Sigmoid colon (tissue), 7 donors: Measurements from ENCODE around the gene GRM1. TPM values are rescaled to one million over a fixed set of nuclear protein-coding genes. Genes with fewer than 3 reads are reported as not detected.

Experiments used
- DNase-seq: peaks from one replicate; pipeline ENCODE4 v3.0.0-alpha.2; 2019
- H3K27ac ChIP-seq, 4 donors: fragments of 200-600 bp; sonication (generic); one replicate each; pipeline ENCODE4 v1.5.1; 2016 to 2019; ENCODE audit warnings: mild to moderate bottlenecking in 1 of 4
- H3K27me3 ChIP-seq, 3 donors: fragments of 200-600 bp; sonication (generic); one replicate each; pipeline ENCODE4 v1.5.1; 2019; ENCODE audit warnings: mild to moderate bottlenecking in 1 of 3
- H3K36me3 ChIP-seq, 4 donors: fragments of 200-600 bp; sonication (generic); one replicate each; pipeline ENCODE4 v1.5.1; 2016 to 2019
- H3K4me1 ChIP-seq, 4 donors: fragments of 200-600 bp; sonication (generic); one replicate each; pipeline ENCODE4 v1.5.1; 2017 to 2019
- H3K4me3 ChIP-seq, 4 donors: fragments of 200-600 bp; sonication (generic); one replicate each; pipeline ENCODE4 v1.5.1; 2017 to 2019; ENCODE audit warnings: mild to moderate bottlenecking in 2 of 4, moderate library complexity in 1 of 4
- H3K9me3 ChIP-seq, 4 donors: fragments of 200-600 bp in 3 of 4; sonication (generic) in 3 of 4; one replicate each; pipeline versions ENCODE4 v1.5.1 to v1.6.1; 2013 to 2019
- EP300 ChIP-seq, 4 donors: sonication (generic); formaldehyde crosslinking; IDR thresholded peaks; one replicate each; pipeline ENCODE4 v1.6.1; 2017; ENCODE audit warnings: antibody characterized with exemption in 4 of 4
- POLR2A ChIP-seq, 2 donors: fragments of 450-650 bp; IDR thresholded peaks; one replicate each; pipeline ENCODE4 v1.6.1; 2016; ENCODE audit warnings: antibody characterized with exemption in 2 of 2, mild to moderate bottlenecking in 2 of 2, moderate library complexity in 2 of 2
- POLR2AphosphoS5 ChIP-seq, 4 donors: sonication (generic); formaldehyde crosslinking; IDR thresholded peaks; one replicate each; pipeline ENCODE4 v1.6.1; 2017; ENCODE audit warnings: antibody characterized with exemption in 4 of 4
- WGBS, 2 donors: extraction: QIAGEN DNeasy Blood & Tissue Kit; methylation state at CpG; one replicate each; pipeline ENCODE4 v1.1.7; 2013; 5-methylcytosine and 5-hydroxymethylcytosine counted together
- intact Hi-C: fragments of 100-400 bp; cut with DNase I; formaldehyde crosslinking; loops from one replicate; pipeline ENCODE4 v1.15.1; 2023
- polyA plus RNA-seq, 3 donors: library from polyadenylated mRNA; stranded (reverse); fragments of 200-250 nt; gene quantifications; one replicate each; pipeline ENCODE4 v1.2.3, GENCODE V29; 2013
- total RNA-seq, 4 donors: library from RNA; depleted of rRNA; stranded (reverse); fragments of >200 nt; gene quantifications; one replicate each; pipeline ENCODE4 v1.1.0, GENCODE V29; 2016
- TF ChIP-seq, protein P1 (sequence below), 4 experiments: fragments of 450-650 bp in 3 of 4; fragments of 200-600 bp in 1 of 4; IDR thresholded peaks; one replicate each; pipeline ENCODE4 v1.5.1; 2016 to 2019; ENCODE audit warnings: antibody characterized with exemption in 4 of 4, mild to moderate bottlenecking in 3 of 4, moderate library complexity in 2 of 4
- donor health status: healthy with polysubstance abuse.
- donor health status: Bipolar disorder and iron deficiency.
- donor health status: healthy.

Gene GRM1
- total and polyA plus RNA-seq, 7 donors, result under 0.01 to 0.36 (median 0.03) TPM; not detected in 4

DNA sequence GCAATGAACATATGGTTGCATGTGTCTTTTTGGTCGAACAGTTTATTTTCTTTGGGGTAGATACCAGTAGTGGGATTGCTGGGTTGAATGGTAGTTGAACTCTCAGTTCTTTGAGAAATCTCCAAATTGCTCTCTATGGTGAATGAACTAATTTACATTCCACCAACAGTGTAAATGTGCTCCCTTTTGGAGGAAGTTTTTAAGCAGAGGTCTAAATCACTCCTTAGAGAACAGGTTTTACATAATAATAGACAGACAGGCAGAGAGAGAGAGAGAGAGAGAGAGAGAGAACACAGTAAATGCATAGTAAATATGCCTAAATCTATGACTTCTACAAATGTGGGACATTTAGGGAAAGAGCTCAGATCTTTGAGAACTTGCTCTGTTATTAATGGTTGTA, 37.6 kb downstream of the GRM1 start:
- TF ChIP-seq POLR2AphosphoS5 (IDR thresholded peaks at IDR 0.05) (no peak), POLR2A (IDR thresholded peaks at IDR 0.05) (no peak), EP300 (IDR thresholded peaks at IDR 0.05) (no peak)
- TF ChIP-seq, protein P1, sequence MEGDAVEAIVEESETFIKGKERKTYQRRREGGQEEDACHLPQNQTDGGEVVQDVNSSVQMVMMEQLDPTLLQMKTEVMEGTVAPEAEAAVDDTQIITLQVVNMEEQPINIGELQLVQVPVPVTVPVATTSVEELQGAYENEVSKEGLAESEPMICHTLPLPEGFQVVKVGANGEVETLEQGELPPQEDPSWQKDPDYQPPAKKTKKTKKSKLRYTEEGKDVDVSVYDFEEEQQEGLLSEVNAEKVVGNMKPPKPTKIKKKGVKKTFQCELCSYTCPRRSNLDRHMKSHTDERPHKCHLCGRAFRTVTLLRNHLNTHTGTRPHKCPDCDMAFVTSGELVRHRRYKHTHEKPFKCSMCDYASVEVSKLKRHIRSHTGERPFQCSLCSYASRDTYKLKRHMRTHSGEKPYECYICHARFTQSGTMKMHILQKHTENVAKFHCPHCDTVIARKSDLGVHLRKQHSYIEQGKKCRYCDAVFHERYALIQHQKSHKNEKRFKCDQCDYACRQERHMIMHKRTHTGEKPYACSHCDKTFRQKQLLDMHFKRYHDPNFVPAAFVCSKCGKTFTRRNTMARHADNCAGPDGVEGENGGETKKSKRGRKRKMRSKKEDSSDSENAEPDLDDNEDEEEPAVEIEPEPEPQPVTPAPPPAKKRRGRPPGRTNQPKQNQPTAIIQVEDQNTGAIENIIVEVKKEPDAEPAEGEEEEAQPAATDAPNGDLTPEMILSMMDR (IDR thresholded peaks at IDR 0.05), result no peak
- no peak for DNase-seq
- H3K27ac ChIP-seq, result no peak overlapping the region
- no peaks in the 10 kb centered on the region for H3K27me3 ChIP-seq
- no peaks in the 10 kb centered on the region for H3K4me1 ChIP-seq
- WGBS, 2 donors, result 83 to 85% methylated on average over 1 of the region's 1 CpG
- no peaks in the 10 kb centered on the region for H3K9me3 ChIP-seq
- intact Hi-C loops, result no loop called here
- no peak overlapping the region for H3K4me3 ChIP-seq
- no peaks in the 10 kb centered on the region for H3K36me3 ChIP-seq

GRCh38 chr6:146071781-146072180, 42.9 kb downstream of the GRM1 start:
- 77 to 80% methylated on average over 2 of the region's 2 CpGs for WGBS, 2 donors
- no peaks in the 10 kb centered on the region for H3K27me3 ChIP-seq
- no peak overlapping the region for H3K27ac ChIP-seq
- no peaks in the 10 kb centered on the region for H3K36me3 ChIP-seq
- H3K4me1 ChIP-seq, result no peaks in the 10 kb centered on the region
- no peak for DNase-seq
- TF ChIP-seq, protein P1 (IDR thresholded peaks at IDR 0.05), result no peak
- TF ChIP-seq POLR2A (IDR thresholded peaks at IDR 0.05) (no peak), EP300 (IDR thresholded peaks at IDR 0.05) (no peak), POLR2AphosphoS5 (IDR thresholded peaks at IDR 0.05) (no peak)
- H3K9me3 ChIP-seq, result no peaks in the 10 kb centered on the region
- no peak overlapping the region for H3K4me3 ChIP-seq
- intact Hi-C loops, result no loop called here

DNA sequence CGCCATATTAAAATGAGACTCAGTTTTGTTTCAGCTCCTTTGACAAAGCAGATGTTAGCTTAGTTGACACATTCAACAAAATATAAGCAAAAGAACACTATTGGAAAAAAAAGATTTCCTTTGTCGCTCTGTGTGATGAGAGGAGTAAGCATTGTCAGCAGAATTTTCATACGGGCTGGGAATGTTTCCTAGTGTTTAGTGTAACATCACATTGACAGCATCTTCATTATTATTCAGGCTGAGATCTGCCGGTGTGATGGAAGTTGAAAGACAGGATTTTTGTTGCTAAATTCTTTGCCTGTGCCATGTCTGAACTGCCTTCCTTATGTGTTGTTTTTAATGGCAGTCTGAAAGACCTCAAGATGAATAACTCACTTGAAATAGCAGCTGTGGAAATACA, 49.1 kb downstream of the GRM1 start:
- intact Hi-C loops, result no loop called here
- H3K27me3 ChIP-seq, result no peaks in the 10 kb centered on the region
- 85 to 86% methylated on average over 4 of the region's 4 CpGs for WGBS, 2 donors
- H3K9me3 ChIP-seq, result no peaks in the 10 kb centered on the region
- DNase-seq, result no peak
- H3K4me3 ChIP-seq, result no peak overlapping the region
- no peaks in the 10 kb centered on the region for H3K4me1 ChIP-seq
- no peaks in the 10 kb centered on the region for H3K36me3 ChIP-seq
- TF ChIP-seq POLR2A (IDR thresholded peaks at IDR 0.05) (no peak), POLR2AphosphoS5 (IDR thresholded peaks at IDR 0.05) (no peak), EP300 (IDR thresholded peaks at IDR 0.05) (no peak)
- TF ChIP-seq, protein P1 (IDR thresholded peaks at IDR 0.05), result no peak
- H3K27ac ChIP-seq, result no peak overlapping the region

DNA sequence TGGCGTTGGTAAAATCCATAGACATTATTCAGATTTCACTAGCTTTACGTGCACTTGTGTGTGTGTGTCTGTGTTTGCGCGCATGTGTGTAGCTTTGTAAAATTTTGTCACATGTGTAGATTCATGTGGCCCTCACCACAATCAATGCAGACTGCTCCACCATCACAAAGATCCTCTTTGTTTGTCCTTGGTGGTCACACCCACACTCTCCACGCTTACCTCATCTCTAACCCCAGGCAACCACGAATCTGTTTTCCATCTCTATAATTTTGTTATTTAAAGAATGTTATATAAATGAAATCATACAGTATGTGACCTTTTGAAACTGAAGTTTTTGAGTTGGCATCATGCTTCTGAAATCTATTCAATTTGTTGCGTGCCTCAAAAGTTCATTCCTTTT, 58.5 kb downstream of the GRM1 start:
- no peaks in the 10 kb centered on the region for H3K36me3 ChIP-seq
- DNase-seq, result no peak
- no peaks in the 10 kb centered on the region for H3K4me1 ChIP-seq
- H3K4me3 ChIP-seq, result no peak overlapping the region
- WGBS, 2 donors, result 74 to 87% methylated on average over 7 of the region's 7 CpGs
- intact Hi-C loops, result no loop called here
- H3K9me3 ChIP-seq, result no peaks in the 10 kb centered on the region
- no peak overlapping the region for H3K27ac ChIP-seq
- TF ChIP-seq EP300 (IDR thresholded peaks at IDR 0.05), result no peak
- TF ChIP-seq, protein P1 (IDR thresholded peaks at IDR 0.05), result no peak
- no peak for TF ChIP-seq POLR2A (IDR thresholded peaks at IDR 0.05)
- H3K27me3 ChIP-seq, result no peaks in the 10 kb centered on the region

DNA sequence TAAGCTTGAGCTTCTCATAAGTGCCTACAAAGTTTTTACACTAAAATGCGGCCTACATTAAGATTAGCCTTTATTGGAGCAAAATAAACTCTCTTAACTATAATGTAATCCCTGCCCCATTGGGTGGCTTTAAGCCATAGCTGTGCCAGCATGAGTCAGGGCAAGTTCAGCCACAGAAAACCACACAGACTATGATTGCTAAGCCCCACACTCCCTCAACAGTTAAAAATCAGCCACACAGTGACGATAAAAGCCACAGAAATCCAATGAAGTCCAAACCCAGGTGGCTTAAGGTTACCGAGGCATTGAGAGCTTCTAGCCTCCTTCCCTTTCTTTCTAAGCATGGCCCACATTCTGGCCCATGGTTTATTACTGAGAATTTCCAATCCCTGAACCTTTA, 61.6 kb downstream of the GRM1 start:
- Histone ChIP-seq H3K27me3 (no peaks in the 10 kb centered on the region), H3K9me3 (no peaks in the 10 kb centered on the region), H3K4me3 (no peak overlapping the region), H3K27ac (no peak overlapping the region), H3K4me1 (no peaks in the 10 kb centered on the region), H3K36me3 (no peaks in the 10 kb centered on the region)
- intact Hi-C loops, result no loop called here
- WGBS, 2 donors, result 74 to 81% methylated on average over 3 of the region's 3 CpGs
- TF ChIP-seq EP300 (IDR thresholded peaks at IDR 0.05), result no peak
- no peak for DNase-seq
